IMR-90 (cell line): ENCODE data around the gene NFX1. TPM values are rescaled to one million over a fixed set of nuclear protein-coding genes. Genes with fewer than 3 reads are reported as not detected.

Experiments used
- ATAC-seq: fragments of 200-7000 bp; cut with Tn5 transposase; 2 replicates; pipeline ENCODE4 v1.9.1; 2020; ENCODE audit warnings: low read depth, mild to moderate bottlenecking, moderate library complexity
- BruUV-seq: library from RNA; stranded (reverse); fragments of 400-500 nt; replicated peaks from 2 replicates; lab custom pipeline; 2021; lab: Mats Ljungman, UMichigan
- CTCF ChIA-PET: fragments of 300-600 bp; formaldehyde crosslinking; extraction: SDS; loops from one replicate; lab custom pipeline; 2021; ENCODE audit warnings: antibody characterized with exemption; lab: Yijun Ruan, JAX
- POLR2A ChIA-PET: fragments of 300-600 bp; sonication (Branson Sonifier 250); formaldehyde crosslinking; loops from one replicate; lab custom pipeline; 2022; ENCODE audit warnings: antibody characterized with exemption; ENCODE audit not compliant: unreplicated experiment; lab: Charles Lee
- DNase-seq: peaks from one replicate; pipeline ENCODE4 v3.0.0; 2013
- H2AFZ ChIP-seq: replicated peaks from 2 replicates; pipeline ENCODE3; 2013; ENCODE audit warnings: low read length, mild to moderate bottlenecking; ENCODE audit not compliant: poor library complexity
- H2AK5ac ChIP-seq: 2 replicates; pipeline ENCODE4 v1.6.1; 2013; ENCODE audit warnings: low read depth, low read length, inconsistent platforms
- H2AK9ac ChIP-seq: replicated peaks from 2 replicates; pipeline ENCODE3; 2013; ENCODE audit warnings: mild to moderate bottlenecking, low read depth, low read length, moderate library complexity; ENCODE audit not compliant: poor library complexity
- H2BK120ac ChIP-seq: 2 replicates; pipeline ENCODE4 v1.6.1; 2013; ENCODE audit warnings: low read depth, low read length, inconsistent platforms
- H2BK15ac ChIP-seq: 3 replicates; pipeline ENCODE4 v1.6.1; 2013; ENCODE audit warnings: low read depth, low read length, inconsistent platforms
- H2BK20ac ChIP-seq: 2 replicates; pipeline ENCODE4 v1.6.1; 2013; ENCODE audit warnings: low read depth, mild to moderate bottlenecking, inconsistent platforms, low read length, moderate library complexity
- H2BK5ac ChIP-seq: 2 replicates; pipeline ENCODE4 v1.6.1; 2013; ENCODE audit warnings: mild to moderate bottlenecking, low read depth, low read length, inconsistent platforms; ENCODE audit not compliant: poor library complexity, severe bottlenecking
- H3K14ac ChIP-seq: replicated peaks from 2 replicates; pipeline ENCODE4 v1.6.1; 2013; ENCODE audit warnings: low read depth, low read length, inconsistent platforms
- H3K18ac ChIP-seq: 2 replicates; pipeline ENCODE4 v1.6.1; 2013; ENCODE audit warnings: low read depth, low read length, control low read depth
- H3K23ac ChIP-seq: 2 replicates; pipeline ENCODE4 v1.6.1; 2013; ENCODE audit warnings: low read depth, low read length, inconsistent platforms
- H3K27ac ChIP-seq: 2 replicates; pipeline ENCODE4 v1.5.1; 2013; ENCODE audit warnings: mild to moderate bottlenecking, control low read depth, low read length; ENCODE audit not compliant: insufficient read depth
- H3K27me3 ChIP-seq: 2 replicates; pipeline ENCODE4 v1.6.1; 2013; ENCODE audit warnings: low read length; ENCODE audit not compliant: control insufficient read depth, insufficient read depth
- H3K36me3 ChIP-seq: 2 replicates; pipeline ENCODE4 v1.6.1; 2013; ENCODE audit warnings: low read length, mixed read lengths; ENCODE audit not compliant: control insufficient read depth, insufficient read depth
- H3K4ac ChIP-seq: 2 replicates; pipeline ENCODE4 v1.6.1; 2013; ENCODE audit warnings: low read depth, low read length, inconsistent platforms
- H3K4me1 ChIP-seq: 2 replicates; pipeline ENCODE4 v1.6.1; 2013; ENCODE audit warnings: low read length, mixed read lengths; ENCODE audit not compliant: control insufficient read depth, insufficient read depth
- H3K4me2 ChIP-seq: 2 replicates; pipeline ENCODE4 v1.6.1; 2013; ENCODE audit warnings: low read depth, mild to moderate bottlenecking, control low read depth, low read length, moderate library complexity
- H3K4me3 ChIP-seq: 2 replicates; pipeline ENCODE4 v1.5.1; 2013; ENCODE audit warnings: low read depth, mild to moderate bottlenecking, control low read depth, low read length, moderate library complexity; ENCODE audit not compliant: insufficient read depth
- H3K56ac ChIP-seq: 2 replicates; pipeline ENCODE4 v1.6.1; 2013; ENCODE audit warnings: low read length, inconsistent platforms; ENCODE audit not compliant: insufficient read depth; ENCODE audit errors: extremely low read depth
- H3K79me1 ChIP-seq, 2 experiments: 2 replicates each; pipeline ENCODE4 v1.6.1; 2013; ENCODE audit warnings: low read length in 2 of 2, inconsistent platforms in 1 of 2, low read depth in 1 of 2
- H3K9ac ChIP-seq: 2 replicates; pipeline ENCODE4 v1.6.1; 2013; ENCODE audit warnings: low read depth, low read length, control low read depth
- H3K9me1 ChIP-seq: 2 replicates; pipeline ENCODE4 v1.6.1; 2013; ENCODE audit warnings: low read length, inconsistent platforms; ENCODE audit not compliant: insufficient read depth
- H3K9me3 ChIP-seq: 2 replicates; pipeline ENCODE4 v1.6.1; 2013; ENCODE audit warnings: low read length; ENCODE audit not compliant: control insufficient read depth, insufficient read depth
- H4K20me1 ChIP-seq: 2 replicates; pipeline ENCODE4 v1.6.1; 2013; ENCODE audit warnings: low read length, inconsistent platforms; ENCODE audit not compliant: insufficient read depth
- H4K5ac ChIP-seq: 2 replicates; pipeline ENCODE4 v1.6.1; 2013; ENCODE audit warnings: mild to moderate bottlenecking, low read depth, low read length, control low read depth
- H4K8ac ChIP-seq, 2 experiments: 2 replicates each; pipeline ENCODE4 v1.6.1; 2013; ENCODE audit warnings: low read depth in 2 of 2, low read length in 2 of 2, control low read depth in 1 of 2, inconsistent platforms in 1 of 2
- H4K91ac ChIP-seq: 2 replicates; pipeline ENCODE4 v1.6.1; 2013; ENCODE audit warnings: low read depth, low read length, inconsistent platforms; ENCODE audit not compliant: insufficient read depth
- BHLHE40 ChIP-seq: fragments of 150-350 bp; IDR thresholded peaks from 2 replicates; pipeline ENCODE4 v1.6.1; 2016; ENCODE audit warnings: mild to moderate bottlenecking, low read depth, low read length
- CEBPB ChIP-seq: IDR thresholded peaks from 2 replicates; pipeline ENCODE4 v1.6.1; 2012; ENCODE audit warnings: low read depth, low read length, improper control_type of control experiment
- CHD1 ChIP-seq: IDR thresholded peaks from 2 replicates; pipeline ENCODE4 v1.6.1; 2012; ENCODE audit warnings: low read depth, low read length, improper control_type of control experiment
- FOS ChIP-seq: fragments of 150-350 bp; IDR thresholded peaks from 2 replicates; pipeline ENCODE4 v1.6.1; 2016; ENCODE audit warnings: low read depth, low read length
- MAFK ChIP-seq: IDR thresholded peaks from 2 replicates; pipeline ENCODE4 v1.6.1; 2012; ENCODE audit warnings: low read depth, low read length, improper control_type of control experiment
- MAZ ChIP-seq: IDR thresholded peaks from 2 replicates; pipeline ENCODE4 v1.6.1; 2012; ENCODE audit warnings: low read depth, mild to moderate bottlenecking, low read length, improper control_type of control experiment, moderate library complexity, borderline replicate concordance
- MXI1 ChIP-seq: IDR thresholded peaks from 2 replicates; pipeline ENCODE4 v1.6.1; 2012; ENCODE audit warnings: low read depth, mild to moderate bottlenecking, low read length, moderate library complexity, borderline replicate concordance
- NFE2L2 ChIP-seq: fragments of 150-350 bp; IDR thresholded peaks from 2 replicates; pipeline ENCODE4 v1.6.1; 2016; ENCODE audit warnings: low read depth, mild to moderate bottlenecking, low read length
- POLR2A ChIP-seq: IDR thresholded peaks from 2 replicates; pipeline ENCODE4 v1.6.1; 2012; ENCODE audit warnings: mild to moderate bottlenecking, low read depth, low read length
- RAD21 ChIP-seq: IDR thresholded peaks from 2 replicates; pipeline ENCODE4 v1.6.1; 2012; ENCODE audit warnings: low read length, improper control_type of control experiment
- RCOR1 ChIP-seq: IDR thresholded peaks from 2 replicates; pipeline ENCODE4 v1.6.1; 2012; ENCODE audit warnings: mild to moderate bottlenecking, low read length, improper control_type of control experiment; ENCODE audit not compliant: insufficient replicate concordance
- RFX5 ChIP-seq: IDR thresholded peaks from 2 replicates; pipeline ENCODE4 v1.8.0; 2012; ENCODE audit warnings: low read depth, mild to moderate bottlenecking, low read length, moderate library complexity
- SMC3 ChIP-seq: fragments of 150-350 bp; IDR thresholded peaks from 2 replicates; pipeline ENCODE4 v1.6.1; 2016; ENCODE audit warnings: low read depth, mild to moderate bottlenecking, antibody characterized with exemption, low read length, moderate library complexity
- WGBS, 2 experiments: methylation state at CpG; one replicate each; pipeline versions ENCODE4 v1.1.5 to v1.1.7; 2013; ENCODE audit warnings: missing lambda C conversion rate in 2 of 2; ENCODE audit not compliant: insufficient read length in 1 of 2; ENCODE audit errors: extremely low coverage in 2 of 2; 5-methylcytosine and 5-hydroxymethylcytosine counted together
- dilution Hi-C: fragments of 300-500 bp; cut with HindIII; formaldehyde crosslinking; loops from one replicate; pipeline ENCODE4 v1.14.3; 2018; ENCODE audit warnings: low sequenced_read_pairs; ENCODE audit not compliant: unreplicated experiment
- in situ Hi-C: fragments of 300-500 bp; cut with MboI; formaldehyde crosslinking; loops from 3 replicates; pipeline ENCODE4 v1.14.3; 2019; ENCODE audit warnings: low sequenced_read_pairs, inconsistent platforms, mixed read lengths
- intact Hi-C: fragments of 100-400 bp; cut with micrococcal nuclease; formaldehyde crosslinking; loops from 2 replicates; pipeline ENCODE4 v1.10.0; 2022
- polyA plus RNA-seq, 3 experiments: library from polyadenylated mRNA; depleted of rRNA; stranded (reverse); fragments of >200 nt; gene quantifications; 2 replicates each; pipeline ENCODE4 v1.2.3, GENCODE V29; 2012; ENCODE audit warnings: low replicate concordance in 1 of 3
- total RNA-seq: library from RNA; depleted of rRNA; stranded (reverse); fragments of >200 nt; gene quantifications from 2 replicates; pipeline ENCODE4 v1.2.3, GENCODE V29; 2012
- TF ChIP-seq, protein P1 (sequence below): fragments of 150-350 bp; IDR thresholded peaks from 2 replicates; pipeline ENCODE4 v1.6.1; 2017; ENCODE audit warnings: mild to moderate bottlenecking, antibody characterized with exemption, low read length, low read depth
- TF ChIP-seq, protein P2 (sequence below): conservative IDR thresholded peaks from 2 replicates; pipeline ENCODE4 v1.5.1; 2012; ENCODE audit warnings: mild to moderate bottlenecking, low read depth, low read length, improper control_type of control experiment

The NFX1 gene
- total and polyA plus RNA-seq, 2 of the 4 experiments (the other 2 are of a cell fraction) = 27.0 to 36.0 TPM

DNA sequence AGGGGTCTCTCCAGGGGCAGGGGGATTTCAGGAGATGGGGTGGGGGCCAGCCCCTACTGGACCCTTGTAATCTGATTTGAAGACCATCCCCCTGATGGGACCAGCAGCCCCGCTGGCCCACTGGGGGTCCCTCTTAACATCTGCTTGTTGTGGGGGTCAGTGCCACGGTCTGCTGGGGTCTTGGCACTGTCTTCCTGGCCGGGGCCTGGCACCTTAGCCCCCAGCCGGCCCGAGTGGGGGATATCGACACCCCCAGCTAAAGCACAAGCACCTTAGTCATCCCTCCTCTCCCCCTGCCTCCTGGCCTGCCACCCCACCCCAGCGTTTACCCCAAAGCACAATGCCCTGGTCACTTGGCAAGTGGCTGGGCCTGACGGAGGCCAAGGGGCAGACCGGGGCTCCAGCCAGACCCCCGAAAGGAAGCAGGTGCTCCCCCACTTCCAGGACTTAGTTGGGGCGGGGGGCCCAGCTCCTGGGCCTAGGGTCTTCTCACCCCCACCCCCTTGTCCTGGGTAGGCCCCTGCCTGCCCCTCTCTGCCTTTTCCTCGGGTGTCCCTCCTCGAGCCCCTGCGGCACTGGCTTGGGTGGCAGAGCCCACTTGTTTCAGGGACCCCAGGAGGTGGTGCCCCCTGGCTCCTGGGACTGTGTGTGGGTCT lies 1.4 kb upstream of the NFX1 start:
- no peak overlapping the region for H4K91ac ChIP-seq
- no peaks in the 10 kb centered on the region for H3K9me3 ChIP-seq
- H2BK120ac ChIP-seq = no peak overlapping the region
- H4K20me1 ChIP-seq = no peaks in the 10 kb centered on the region
- WGBS, 2 experiments = 82% methylated on average over 5 of the region's 14 CpGs; no CpG with 5 or more reads in 1 of the 2 experiments
- no peak overlapping the region for H3K18ac ChIP-seq
- H3K9me1 ChIP-seq = no peaks in the 10 kb centered on the region
- ChIA-PET CTCF (no interaction called here), POLR2A (no interaction called here)
- H2AK5ac ChIP-seq = peak overlapping the region; percentile 90; the same call in 1 of the 2 replicates
- DNase-seq (no peak), ATAC-seq (no peak)
- H2AK9ac ChIP-seq = peak overlapping the region; percentile 57
- H3K4me3 ChIP-seq = no peak overlapping the region
- peaks cover 3% of the 10 kb centered on the region; the same call in 1 of the 2 replicates for H3K36me3 ChIP-seq
- no peak overlapping the region; the same call in 1 of the 2 replicates for H4K5ac ChIP-seq
- H4K8ac ChIP-seq = peak overlapping the region; percentile 75 to 100; a peak in 2 of 4 replicates
- in situ Hi-C loops = no loop called here
- intact Hi-C loops = loop anchor here (5.0 kb wide), 1 partner anchor 228 kb away; no protein-coding TSS in a partner anchor
- peak overlapping the region; percentile 19 for H3K4ac ChIP-seq
- H3K27me3 ChIP-seq = no peaks in the 10 kb centered on the region
- no peak overlapping the region for H3K4me2 ChIP-seq
- 0 out of 2 replicates have a peak overlapping the region, but pooled peaks have one; percentile 47 for H3K9ac ChIP-seq
- peaks cover 17 to 35% of the 10 kb centered on the region in 2 experiments for H3K79me1 ChIP-seq
- dilution Hi-C loops = loop anchor here (25.0 kb wide), 1 partner anchor 173 kb away; the partner anchor contains the start of gene NOL6
- H3K14ac ChIP-seq = no peak overlapping the region
- peak overlapping the region; percentile 99 for H2BK5ac ChIP-seq
- H2BK15ac ChIP-seq = no peak overlapping the region
- no peak overlapping the region for H3K23ac ChIP-seq
- H2BK20ac ChIP-seq = no peak overlapping the region
- BruUV-seq = no TSS peak
- no peak overlapping the region for H2AFZ ChIP-seq
- H3K56ac ChIP-seq = no peak overlapping the region
- no peak for TF ChIP-seq SMC3
- no peak for TF ChIP-seq FOS
- no peak for TF ChIP-seq MAZ
- TF ChIP-seq MXI1 = no peak
- TF ChIP-seq NFE2L2 = no peak
- no peak for TF ChIP-seq RAD21
- TF ChIP-seq POLR2A = no peak
- TF ChIP-seq, protein P1, sequence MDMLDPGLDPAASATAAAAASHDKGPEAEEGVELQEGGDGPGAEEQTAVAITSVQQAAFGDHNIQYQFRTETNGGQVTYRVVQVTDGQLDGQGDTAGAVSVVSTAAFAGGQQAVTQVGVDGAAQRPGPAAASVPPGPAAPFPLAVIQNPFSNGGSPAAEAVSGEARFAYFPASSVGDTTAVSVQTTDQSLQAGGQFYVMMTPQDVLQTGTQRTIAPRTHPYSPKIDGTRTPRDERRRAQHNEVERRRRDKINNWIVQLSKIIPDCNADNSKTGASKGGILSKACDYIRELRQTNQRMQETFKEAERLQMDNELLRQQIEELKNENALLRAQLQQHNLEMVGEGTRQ = no peak
- TF ChIP-seq RCOR1 = no peak
- TF ChIP-seq, protein P2, sequence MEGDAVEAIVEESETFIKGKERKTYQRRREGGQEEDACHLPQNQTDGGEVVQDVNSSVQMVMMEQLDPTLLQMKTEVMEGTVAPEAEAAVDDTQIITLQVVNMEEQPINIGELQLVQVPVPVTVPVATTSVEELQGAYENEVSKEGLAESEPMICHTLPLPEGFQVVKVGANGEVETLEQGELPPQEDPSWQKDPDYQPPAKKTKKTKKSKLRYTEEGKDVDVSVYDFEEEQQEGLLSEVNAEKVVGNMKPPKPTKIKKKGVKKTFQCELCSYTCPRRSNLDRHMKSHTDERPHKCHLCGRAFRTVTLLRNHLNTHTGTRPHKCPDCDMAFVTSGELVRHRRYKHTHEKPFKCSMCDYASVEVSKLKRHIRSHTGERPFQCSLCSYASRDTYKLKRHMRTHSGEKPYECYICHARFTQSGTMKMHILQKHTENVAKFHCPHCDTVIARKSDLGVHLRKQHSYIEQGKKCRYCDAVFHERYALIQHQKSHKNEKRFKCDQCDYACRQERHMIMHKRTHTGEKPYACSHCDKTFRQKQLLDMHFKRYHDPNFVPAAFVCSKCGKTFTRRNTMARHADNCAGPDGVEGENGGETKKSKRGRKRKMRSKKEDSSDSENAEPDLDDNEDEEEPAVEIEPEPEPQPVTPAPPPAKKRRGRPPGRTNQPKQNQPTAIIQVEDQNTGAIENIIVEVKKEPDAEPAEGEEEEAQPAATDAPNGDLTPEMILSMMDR = no peak
- no peak for TF ChIP-seq MAFK
- TF ChIP-seq RFX5 = no peak
- no peak for TF ChIP-seq CHD1
- TF ChIP-seq CEBPB = no peak
- no peak for TF ChIP-seq BHLHE40
- H3K4me1 ChIP-seq = peaks cover 4% of the 10 kb centered on the region; the same call in 1 of the 2 replicates
- H3K27ac ChIP-seq = peak overlapping the region; percentile 84; the same call in 1 of the 2 replicates
